HG03039 (cell line): ENCODE measurements around the gene MACC1.
"Not testable (repeated sequence)": the region's sequence is repeated elsewhere in the genome, so short reads cannot be mapped to it uniquely, and the experiment has no call there.

Source experiments
- ATAC-seq: cut with Tn5 transposase; IDR thresholded peaks from one replicate; pipeline ENCODE4 v1.9.1; 2021; ENCODE audit warnings: mild to moderate bottlenecking, moderate library complexity; ENCODE audit not compliant: unreplicated experiment

The MACC1 gene

DNA sequence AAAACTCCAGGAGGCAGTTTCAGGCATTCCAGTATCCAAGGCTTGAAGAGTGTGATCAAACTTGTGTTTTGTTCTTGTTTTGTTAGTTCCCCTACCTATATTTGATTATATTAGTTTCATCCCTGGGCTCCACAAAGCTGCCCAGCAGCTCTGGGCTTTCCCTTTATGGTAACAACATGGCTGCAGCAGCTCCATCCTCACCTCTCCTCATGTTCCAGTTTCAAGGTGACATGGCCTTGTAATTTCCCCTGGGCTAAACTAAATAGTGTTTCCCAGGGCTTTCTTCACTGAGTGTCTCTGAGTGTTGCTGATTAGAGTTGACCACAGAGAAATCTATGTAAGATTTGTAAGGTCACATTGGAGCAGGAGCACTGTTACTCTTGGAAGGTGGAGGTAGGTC, 83.4 kb downstream of the MACC1 start:
- ATAC-seq = no peak

DNA sequence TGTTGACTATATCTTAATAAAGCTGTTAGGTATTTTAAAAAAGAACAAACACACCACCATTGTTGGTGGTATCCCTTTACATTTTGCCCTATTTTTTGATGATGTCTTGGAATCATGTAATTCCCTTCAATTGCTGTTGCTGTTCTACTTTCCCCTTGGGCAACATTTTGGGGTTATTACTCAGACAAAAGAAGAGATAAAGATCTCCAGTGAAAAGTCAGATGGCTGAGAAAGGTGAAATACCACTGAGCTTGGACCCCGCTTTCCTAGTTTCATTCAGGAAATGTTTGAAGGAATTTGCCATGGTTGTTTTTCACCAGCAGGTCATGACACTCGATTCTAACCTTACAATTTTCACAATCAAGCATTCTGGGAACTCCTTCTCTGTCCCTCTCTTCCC, 84.6 kb downstream of the MACC1 start:
- no peak for ATAC-seq

DNA sequence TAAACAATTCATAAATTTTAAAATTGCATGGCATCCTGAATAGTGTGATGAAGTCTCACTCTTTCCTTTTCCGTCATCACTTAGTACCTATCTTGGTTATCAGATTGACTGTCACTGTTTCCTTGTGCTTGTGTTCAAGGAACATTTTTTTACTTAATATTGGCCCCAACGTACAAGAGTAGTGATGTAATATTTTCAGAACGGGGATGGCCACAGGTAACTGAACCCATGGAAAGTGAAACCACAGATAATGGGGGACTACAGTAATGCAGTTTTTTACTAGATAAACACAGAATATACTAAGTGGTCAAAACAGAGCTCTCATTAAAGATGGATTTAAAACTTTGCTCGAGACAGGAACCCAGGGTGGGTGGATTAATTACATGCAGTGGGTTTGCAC, 85.4 kb downstream of the MACC1 start:
- no peak for ATAC-seq

DNA sequence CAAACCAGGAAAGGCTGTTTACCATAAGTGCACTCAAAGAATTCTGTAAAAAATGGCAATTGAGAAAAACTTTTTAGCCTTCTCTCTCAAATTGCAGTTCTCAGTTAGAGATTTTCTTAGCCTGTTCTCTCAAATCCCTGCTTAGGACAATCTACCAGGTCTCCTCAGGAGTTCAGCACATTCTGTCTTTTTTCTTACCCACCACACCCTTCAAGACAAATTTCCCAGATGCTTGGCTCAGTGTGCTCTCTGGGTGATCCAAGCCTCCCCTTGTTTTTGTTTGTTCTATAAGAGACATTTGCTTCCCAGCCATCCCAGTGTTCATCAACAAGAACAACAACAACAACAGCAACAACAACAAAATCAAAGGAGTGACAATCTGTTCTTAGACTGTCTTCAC, 87.3 kb downstream of the MACC1 start:
- ATAC-seq = no peak

DNA sequence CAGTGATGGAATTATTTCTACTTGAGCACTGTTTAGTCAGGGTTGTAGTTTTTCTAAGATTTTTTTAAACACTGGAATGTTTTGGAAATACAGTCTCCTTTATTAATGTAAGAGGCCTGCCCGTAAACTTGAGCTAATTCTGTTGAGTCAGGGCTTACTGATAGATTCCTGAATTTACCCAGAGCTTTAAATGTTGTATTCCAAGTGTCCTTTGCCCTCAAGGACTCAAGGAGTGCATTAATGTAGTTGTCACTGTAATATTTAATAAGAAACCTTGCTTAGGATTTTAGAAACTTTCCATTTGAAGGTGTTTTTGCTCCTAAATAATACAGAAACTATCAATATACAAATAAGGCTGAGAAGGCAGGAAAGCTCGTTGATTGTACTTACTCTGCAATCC, 89.2 kb downstream of the MACC1 start:
- no peak for ATAC-seq

DNA sequence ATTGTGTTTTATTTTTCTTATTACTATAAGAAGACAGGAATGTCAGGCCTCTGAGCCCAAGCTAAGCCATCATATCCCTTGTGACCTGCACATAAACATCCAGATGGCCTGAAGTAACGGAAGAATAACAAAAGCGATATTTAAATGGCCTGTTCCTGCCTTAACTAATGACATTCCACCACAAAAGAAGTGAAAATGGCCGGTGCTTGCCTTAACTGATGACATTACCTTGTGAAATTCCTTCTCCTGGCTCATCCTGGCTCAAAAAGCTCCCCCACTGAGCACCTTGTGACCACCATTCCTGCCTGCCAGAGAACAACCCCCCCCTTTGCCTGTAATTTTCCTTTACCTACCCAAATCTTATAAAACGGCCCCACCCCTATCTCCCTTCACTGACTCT, 91.1 kb downstream of the MACC1 start:
- not testable (repeated sequence) for ATAC-seq

DNA sequence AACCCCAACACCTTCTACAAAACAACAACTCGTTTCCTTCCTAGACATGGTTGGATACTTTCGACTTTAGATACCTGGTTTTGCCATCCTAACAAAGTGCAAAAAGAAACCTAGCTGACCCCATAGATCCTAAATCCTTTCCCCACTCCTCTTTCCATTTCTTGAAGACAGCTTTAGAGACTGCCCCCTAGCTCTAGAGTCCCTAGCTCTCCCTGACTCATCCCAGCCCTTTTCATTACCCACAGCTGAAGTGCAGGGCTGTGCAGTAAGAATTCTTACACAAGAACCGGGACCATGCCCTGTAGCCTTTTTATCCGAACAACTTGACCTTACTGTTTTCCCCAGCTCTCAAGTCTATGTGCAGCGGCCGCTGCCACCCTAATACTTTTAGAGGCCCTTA, 93.1 kb downstream of the MACC1 start:
- not testable (repeated sequence) for ATAC-seq

DNA sequence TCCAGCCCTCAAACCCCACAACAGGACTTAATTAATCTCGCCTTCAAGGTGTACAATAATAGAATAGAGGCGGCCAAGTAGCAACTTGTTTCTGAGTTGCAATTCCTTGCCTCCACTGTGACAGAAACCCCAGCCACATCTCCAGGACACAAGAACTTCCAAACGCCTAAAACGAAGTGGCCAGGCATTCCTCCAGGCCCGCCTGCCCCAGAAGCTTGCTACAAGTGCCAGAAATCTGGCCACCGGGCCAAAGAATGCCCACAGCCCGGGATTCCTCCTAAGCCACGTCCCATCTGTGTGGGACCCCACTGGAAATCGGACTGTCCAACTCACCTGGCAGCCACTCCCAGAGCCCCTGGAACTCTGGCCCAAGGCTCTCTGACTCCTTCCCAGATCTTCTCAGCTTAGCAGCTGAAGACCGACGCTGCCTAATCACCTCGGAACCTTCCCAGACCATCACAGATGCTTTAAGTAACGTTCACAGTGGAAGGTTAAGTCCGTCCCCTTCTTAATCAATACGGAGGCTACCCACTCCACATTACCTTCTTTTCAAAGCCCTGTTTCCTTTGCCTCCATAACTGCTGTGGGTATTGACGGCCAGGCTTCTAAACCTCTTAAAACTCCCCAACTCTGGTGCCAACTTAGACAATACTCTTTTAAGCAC, 94.4 kb downstream of the MACC1 start:
- ATAC-seq = not testable (repeated sequence)

DNA sequence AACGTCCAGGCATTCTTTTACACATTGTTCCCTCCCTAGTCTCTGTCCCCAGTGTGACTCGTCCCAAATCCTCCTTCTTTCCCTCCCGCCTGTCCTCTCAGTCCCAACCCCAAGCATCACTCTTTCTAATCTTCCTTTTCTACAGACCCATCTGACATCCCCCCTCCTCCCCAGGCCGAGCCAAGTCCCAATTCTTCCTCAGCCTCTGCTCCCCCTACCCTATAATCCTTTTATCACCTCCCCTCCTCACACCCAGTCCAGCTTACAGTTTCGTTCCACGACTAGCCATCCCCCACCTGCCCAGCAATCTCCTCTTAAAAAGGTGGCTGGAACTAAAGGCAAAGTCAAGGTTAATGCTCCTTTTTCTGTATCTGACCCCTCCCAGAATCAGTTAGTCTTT, 95.1 kb downstream of the MACC1 start:
- ATAC-seq = no peak

DNA sequence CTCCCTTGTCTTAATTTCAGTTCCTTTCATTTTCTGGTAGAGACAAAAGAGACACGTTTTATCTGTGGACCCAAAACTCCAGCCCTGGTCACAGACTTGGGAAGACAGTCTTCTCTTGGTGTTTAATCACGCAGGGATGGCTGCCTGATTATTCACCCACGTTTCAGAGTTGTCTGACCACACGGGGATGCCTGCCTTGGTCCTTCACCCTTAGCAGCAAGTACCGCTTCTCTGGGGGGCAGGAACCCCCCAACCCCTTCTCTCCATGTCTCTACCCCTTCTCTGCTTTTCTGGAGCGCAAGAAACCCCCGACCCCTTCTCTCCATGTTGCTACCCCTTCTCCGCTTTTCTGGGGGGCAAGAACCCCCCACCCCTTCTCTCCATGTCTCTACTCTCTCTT, 95.8 kb downstream of the MACC1 start:
- no peak for ATAC-seq

DNA sequence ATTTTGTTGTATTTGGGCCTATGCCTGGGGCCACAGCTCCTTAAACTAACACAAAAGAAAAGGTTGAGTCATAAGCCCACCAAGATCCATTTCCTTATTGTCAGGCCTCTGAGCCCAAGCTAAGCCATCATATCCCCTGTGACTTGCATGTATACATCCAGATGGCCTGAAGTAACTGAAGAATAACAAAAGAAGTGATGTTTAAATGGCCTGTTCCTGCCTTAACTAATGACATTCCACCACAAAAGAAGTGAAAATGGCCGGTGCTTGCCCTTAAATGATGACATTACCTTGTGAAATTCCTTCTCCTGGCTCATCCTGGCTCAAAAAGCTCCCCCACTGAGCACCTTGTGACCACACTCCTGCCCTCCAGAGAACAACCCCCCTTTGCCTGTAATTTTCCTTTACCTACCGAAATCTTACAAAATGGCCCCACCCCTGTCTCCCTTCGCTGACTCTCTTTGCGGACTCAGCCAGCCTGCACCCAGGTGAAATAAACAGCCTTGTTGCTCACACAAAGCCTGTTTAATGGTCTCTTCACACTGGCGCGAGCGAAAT, 96.5 kb downstream of the MACC1 start:
- not testable (repeated sequence) for ATAC-seq

DNA sequence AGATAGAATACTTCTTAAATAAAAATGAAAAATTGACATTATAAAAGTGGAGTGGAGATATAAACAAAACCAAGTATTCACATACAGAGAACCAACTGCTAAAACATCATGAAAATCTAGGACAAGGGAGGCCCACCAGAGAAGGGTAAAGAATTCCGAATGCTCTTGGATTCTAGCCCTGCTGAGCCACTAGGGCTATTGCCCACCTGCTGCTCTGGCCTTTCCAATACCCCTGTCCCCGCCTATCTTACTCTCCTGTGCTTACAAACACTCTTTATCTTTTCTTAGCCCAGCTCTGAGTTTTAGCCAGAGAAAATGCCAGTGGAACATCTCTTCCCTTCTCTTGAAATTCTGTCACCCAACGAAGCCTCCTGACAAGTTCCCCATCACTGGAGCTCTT, 100.3 kb downstream of the MACC1 start:
- no peak for ATAC-seq

DNA sequence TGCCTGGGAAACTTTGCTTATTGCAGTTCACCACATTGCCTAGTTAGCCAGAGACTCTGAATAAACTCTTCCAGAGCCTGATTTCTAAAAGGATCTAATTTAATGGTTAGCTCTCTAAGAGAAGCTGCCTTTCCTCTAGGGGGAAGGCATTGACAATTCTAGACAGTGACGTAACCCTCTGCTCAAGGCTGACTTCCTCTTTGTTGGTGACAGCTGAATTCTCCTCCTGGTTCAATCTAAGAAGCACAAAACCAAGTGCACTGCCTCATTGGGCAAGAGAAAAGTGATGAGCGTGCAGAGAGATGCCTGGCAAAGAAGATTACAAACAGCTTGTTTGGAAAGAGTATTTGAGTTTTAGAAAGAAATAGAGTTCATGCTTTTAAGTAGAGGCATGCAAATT, 102.7 kb downstream of the MACC1 start:
- peak; percentile 84 for ATAC-seq

DNA sequence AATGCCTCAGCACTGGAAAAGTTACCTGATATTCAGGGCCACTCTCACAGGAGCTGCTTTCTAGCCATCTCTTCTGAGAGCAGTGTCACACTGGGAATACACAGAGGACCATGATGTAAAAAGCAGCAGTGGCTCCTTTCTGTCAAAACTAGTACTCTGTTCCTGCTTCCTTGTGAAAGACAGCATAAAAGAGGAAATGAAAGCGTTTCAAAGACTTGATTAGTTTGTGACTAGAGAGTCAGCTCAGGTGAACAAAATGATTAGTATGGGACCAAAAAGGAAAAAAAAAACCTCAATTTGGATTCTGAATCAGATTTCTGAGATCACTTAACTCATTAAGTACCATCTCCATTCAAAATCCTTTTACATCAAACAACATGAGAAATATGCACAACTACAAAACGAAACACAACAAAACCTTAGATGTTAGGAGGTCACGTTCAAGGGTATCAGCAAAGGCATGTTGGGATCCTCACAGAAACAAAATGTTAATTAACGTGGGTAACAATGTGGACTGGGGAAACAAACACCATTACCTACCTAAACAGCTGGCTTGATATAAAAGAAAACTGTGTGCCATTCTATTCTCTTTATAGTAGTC, 103.7 kb downstream of the MACC1 start:
- ATAC-seq = peak; percentile 84

DNA sequence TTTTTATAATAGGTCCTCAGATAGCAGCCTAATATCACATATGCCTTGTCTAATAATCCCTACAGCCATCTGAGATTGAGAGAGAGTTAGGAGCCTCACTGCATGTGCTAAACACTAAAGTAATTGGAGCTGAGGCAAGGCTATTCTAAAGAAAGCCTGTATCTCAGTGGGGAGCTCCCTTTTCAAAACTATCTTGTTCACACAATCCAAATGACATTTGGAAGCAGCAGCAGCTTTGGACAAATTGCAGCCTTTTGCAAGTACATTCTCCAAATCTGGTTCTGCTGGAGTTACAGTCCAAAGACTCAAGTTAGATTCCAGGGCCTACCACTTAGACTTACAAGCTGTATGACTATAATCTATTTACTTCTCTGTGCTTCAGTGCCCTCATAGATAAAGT, 104.5 kb downstream of the MACC1 start:
- ATAC-seq = no peak

DNA sequence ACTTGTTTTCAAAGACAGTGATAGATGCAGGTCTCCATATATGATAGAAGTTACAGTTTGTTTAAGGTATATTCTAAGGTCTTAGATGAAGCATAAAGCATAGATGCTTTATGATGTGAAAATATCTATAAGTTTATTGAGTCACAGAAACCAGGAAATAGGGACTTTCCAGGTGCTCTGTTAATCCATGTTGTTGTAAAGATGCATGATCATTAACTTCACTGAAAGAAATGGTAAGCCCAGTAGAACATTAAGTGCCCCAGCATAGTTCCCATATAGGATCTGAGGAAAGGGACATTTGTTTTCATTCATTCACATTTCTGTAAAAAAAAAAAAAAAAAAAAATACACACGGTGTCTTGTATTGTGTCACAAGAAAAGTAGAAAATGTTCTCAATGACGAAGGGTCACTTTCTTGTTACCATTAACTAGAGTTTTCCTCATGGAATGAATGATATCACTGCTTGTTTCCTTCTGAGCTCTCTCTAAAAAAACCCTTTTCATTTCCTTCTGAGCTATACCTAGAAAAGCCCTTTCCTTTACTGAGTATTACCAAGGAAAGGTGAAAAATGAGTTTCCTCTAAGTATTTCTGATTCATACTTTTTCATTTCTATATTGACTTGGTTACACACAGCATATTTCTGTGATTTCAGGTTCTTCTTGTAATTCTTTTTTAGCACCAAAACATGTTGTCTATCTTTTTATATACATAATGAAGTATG, 105.2 kb downstream of the MACC1 start:
- ATAC-seq = no peak

DNA sequence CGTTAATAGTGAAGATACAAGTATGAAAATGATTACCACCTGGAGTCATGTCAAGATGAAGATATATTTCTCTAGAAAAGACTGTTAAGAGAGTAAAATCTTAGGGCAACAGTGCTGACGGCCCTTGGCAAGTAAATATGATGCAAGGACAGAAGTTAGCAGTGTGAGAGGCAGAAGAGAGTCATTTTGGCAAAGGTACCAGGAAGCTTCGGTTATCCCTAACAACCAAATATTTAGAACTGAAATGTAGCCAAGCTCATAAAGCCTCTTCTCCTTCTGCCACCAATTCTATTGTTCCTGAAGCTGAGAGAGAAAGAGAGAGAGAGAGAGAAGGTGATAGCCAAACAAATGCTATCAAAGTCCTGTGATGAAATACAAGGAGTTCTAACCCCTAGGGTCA, 109.6 kb downstream of the MACC1 start:
- no peak for ATAC-seq

DNA sequence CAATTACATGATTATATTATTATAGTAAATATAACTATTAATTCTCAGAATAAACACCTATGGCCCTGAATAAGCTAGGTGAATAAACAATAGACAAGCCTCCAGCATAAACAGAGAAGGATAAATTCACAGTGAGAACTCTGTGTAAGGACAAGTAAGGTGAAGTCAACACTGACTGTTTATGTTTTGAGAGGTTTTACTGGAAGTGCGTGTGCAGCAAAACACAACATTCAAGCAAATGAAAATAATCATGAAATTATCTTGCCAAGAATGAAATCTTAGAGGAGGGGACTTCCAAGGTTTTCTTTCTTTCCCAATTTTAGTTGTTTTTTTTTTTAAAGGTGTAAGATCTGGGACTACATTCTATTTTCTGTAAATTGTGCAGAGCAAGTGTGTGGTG, 112.5 kb downstream of the MACC1 start:
- ATAC-seq = no peak

DNA sequence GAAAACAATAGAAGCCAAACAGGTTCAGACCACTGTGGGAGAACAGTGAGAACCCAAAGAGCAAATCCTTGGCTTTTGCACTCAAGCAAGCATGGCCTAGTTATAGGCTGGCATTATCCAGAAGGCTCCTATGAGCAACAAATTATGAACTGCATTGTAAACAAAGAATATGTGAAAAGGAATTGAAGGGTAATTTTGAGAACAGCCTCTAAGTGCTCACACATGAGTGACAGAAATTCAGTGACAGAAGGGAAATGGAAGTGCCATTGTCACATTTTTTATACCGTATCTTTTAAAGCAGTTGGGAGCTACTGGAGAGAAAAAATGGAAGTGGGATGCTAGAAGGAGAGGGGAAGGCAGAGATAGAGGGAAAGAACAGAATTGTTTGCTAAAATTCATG, 114.2 kb downstream of the MACC1 start:
- no peak for ATAC-seq

DNA sequence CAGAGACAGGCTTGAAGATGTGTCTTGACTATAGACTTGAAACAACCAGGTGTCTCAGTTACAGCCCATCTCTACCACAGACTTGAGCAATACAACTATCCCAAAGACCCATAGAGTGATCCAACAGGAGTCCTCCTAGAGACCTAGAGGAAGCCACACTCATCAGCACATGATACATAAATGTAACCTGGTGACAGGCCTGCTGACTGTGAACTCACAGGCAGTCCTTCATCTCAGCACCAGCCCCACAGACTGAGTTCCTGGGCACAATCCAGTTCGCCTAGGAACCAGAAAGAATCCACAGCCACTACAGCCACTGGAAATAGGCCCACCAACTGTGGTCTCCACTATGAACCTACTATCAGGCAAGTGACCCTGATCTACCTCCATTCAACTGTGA, 121.3 kb downstream of the MACC1 start:
- no peak for ATAC-seq

DNA sequence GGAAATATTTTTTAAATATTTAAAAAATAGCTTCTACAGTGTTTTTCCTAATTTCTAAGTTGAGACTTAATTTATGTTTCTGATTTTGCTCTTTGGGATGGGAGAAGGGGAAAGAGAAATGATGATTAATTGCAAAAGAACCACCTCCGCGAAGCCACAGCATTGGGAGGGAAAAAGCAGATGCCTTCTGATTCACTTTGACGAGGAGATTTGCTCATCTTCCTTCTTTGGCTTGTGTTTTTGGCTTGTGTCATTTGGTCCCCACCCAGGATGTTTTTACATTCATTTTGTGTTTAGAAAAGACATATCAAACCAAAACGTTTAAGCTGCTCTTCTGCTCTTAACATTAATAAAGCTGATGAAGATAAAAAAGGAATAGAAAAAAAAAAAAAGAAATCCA, 121.7 kb downstream of the MACC1 start:
- ATAC-seq = no peak

DNA sequence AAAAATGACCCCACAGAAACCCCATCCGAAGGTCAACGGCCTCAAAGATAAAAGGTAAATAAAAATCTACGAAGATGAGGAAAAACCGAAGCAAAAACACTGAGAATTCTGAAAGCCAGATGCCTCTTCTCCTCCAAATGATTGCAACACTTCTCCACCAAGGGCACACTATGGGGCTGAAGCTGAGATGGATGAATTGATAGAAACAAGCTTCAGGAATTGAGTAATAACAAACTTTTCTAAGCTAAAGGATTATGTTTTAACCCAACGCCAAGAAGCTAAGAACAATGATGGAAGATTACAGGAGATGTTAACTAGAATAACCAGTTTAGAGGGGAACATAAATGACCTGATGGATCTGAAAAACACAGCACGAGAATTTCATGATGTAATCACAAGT, 127.8 kb downstream of the MACC1 start:
- ATAC-seq = no peak
